Loucy (cell line): ENCODE data around the gene FOXG1.

Experiments used
- H2AFZ ChIP-seq: fragments of 200-600 bp; sonication (generic); 2 replicates; pipeline ENCODE4 v1.6.0; 2016; ENCODE audit warnings: antibody characterized with exemption, mild to moderate bottlenecking, low read length, moderate library complexity
- H3F3A ChIP-seq: fragments of 200-600 bp; 2 replicates; pipeline ENCODE4 v1.6.0; 2016; ENCODE audit warnings: antibody characterized with exemption, low read depth, mild to moderate bottlenecking
- H3K27me3 ChIP-seq: fragments of 200-600 bp; sonication (generic); 2 replicates; pipeline ENCODE4 v1.6.1; 2014; ENCODE audit warnings: low read length, mild to moderate bottlenecking; ENCODE audit not compliant: insufficient read depth, poor library complexity, severe bottlenecking
- H3K36me3 ChIP-seq: fragments of 200-600 bp; sonication (generic); 2 replicates; pipeline ENCODE4 v1.6.1; 2016; ENCODE audit warnings: low read length; ENCODE audit not compliant: insufficient read depth
- H3K4me1 ChIP-seq: fragments of 200-600 bp; sonication (generic); 2 replicates; pipeline ENCODE4 v1.5.1; 2014; ENCODE audit warnings: low read length, mild to moderate bottlenecking; ENCODE audit not compliant: insufficient read depth, poor library complexity, severe bottlenecking
- H3K4me2 ChIP-seq: fragments of 200-600 bp; sonication (generic); 2 replicates; pipeline ENCODE4 v1.6.0; 2014; ENCODE audit warnings: antibody characterized with exemption, low read length, low read depth, mild to moderate bottlenecking; ENCODE audit not compliant: poor library complexity, severe bottlenecking
- H3K4me3 ChIP-seq: fragments of 200-600 bp; sonication (generic); 2 replicates; pipeline ENCODE4 v1.5.1; 2014; ENCODE audit warnings: low read length, mild to moderate bottlenecking, mixed read lengths; ENCODE audit not compliant: poor library complexity, severe bottlenecking
- H3K79me2 ChIP-seq: fragments of 200-600 bp; sonication (generic); 2 replicates; pipeline ENCODE4 v1.6.1; 2014; ENCODE audit warnings: low read length; ENCODE audit not compliant: insufficient read depth
- H3K9ac ChIP-seq: fragments of 200-600 bp; sonication (generic); 2 replicates; pipeline ENCODE4 v1.6.0; 2014; ENCODE audit warnings: mild to moderate bottlenecking, low read depth, low read length, moderate library complexity; ENCODE audit not compliant: poor library complexity, severe bottlenecking
- H3K9me2 ChIP-seq: fragments of 200-600 bp; sonication (generic); replicated peaks from 2 replicates; pipeline ENCODE4 v1.6.1; 2016; ENCODE audit warnings: low read depth, low read length, mixed read lengths
- H3K9me3 ChIP-seq: fragments of 200-600 bp; sonication (generic); 2 replicates; pipeline ENCODE4 v1.6.1; 2014; ENCODE audit warnings: mild to moderate bottlenecking, antibody characterized with exemption, low read length, low read depth; ENCODE audit not compliant: insufficient read depth
- H4K20me1 ChIP-seq: fragments of 200-600 bp; sonication (generic); 2 replicates; pipeline ENCODE4 v1.6.0; 2014; ENCODE audit warnings: antibody characterized with exemption, low read length, mild to moderate bottlenecking; ENCODE audit not compliant: insufficient read depth, poor library complexity, severe bottlenecking
- CTCF ChIP-seq: fragments of 200-600 bp; sonication (generic); conservative IDR thresholded peaks from 2 replicates; pipeline ENCODE4 v1.5.1; 2014; ENCODE audit warnings: mild to moderate bottlenecking, antibody characterized with exemption, low read length
- EZH2phosphoT487 ChIP-seq: fragments of 200-600 bp; IDR thresholded peaks from 2 replicates; pipeline ENCODE4 v1.6.1; 2018; ENCODE audit warnings: antibody characterized with exemption, mild to moderate bottlenecking, moderate library complexity, borderline replicate concordance

The FOXG1 gene

GRCh38 chr14:28780843-28781820 is 14.5 kb downstream of the FOXG1 start:
- H3F3A ChIP-seq: no peaks in the 10 kb centered on the region
- no peaks in the 10 kb centered on the region for H3K79me2 ChIP-seq
- no peak overlapping the region for H3K9ac ChIP-seq
- H3K36me3 ChIP-seq: no peaks in the 10 kb centered on the region
- no peak for TF ChIP-seq CTCF
- TF ChIP-seq EZH2phosphoT487: no peak
- H3K4me1 ChIP-seq: no peaks in the 10 kb centered on the region
- H3K27me3 ChIP-seq: no peaks in the 10 kb centered on the region
- H3K9me2 ChIP-seq: no peaks in the 10 kb centered on the region
- 0 out of 2 replicates have a peak, but pooled peaks cover 3% of the 10 kb centered on the region for H3K9me3 ChIP-seq
- H4K20me1 ChIP-seq: no peaks in the 10 kb centered on the region
- H3K4me2 ChIP-seq: no peak overlapping the region
- H2AFZ ChIP-seq: no peak overlapping the region
- no peak overlapping the region for H3K4me3 ChIP-seq

- Histone ChIP-seq H3K4me3 (no peak overlapping the region), H2AFZ (no peak overlapping the region), H3F3A (no peaks in the 10 kb centered on the region), H3K79me2 (no peaks in the 10 kb centered on the region), H3K9me2 (no peaks in the 10 kb centered on the region), H3K36me3 (no peaks in the 10 kb centered on the region), H3K9ac (no peak overlapping the region), H3K27me3 (no peaks in the 10 kb centered on the region), H3K9me3 (no peaks in the 10 kb centered on the region), H4K20me1 (no peaks in the 10 kb centered on the region), H3K4me2 (no peak overlapping the region), H3K4me1 (no peaks in the 10 kb centered on the region)
- TF ChIP-seq EZH2phosphoT487 (no peak), CTCF (no peak)
Measured at GRCh38 chr14:28782301-28782700, 15.7 kb downstream of the FOXG1 start.

- H3K9me3 ChIP-seq: no peaks in the 10 kb centered on the region
- TF ChIP-seq EZH2phosphoT487 (no peak), CTCF (no peak)
- no peak overlapping the region for H2AFZ ChIP-seq
- no peaks in the 10 kb centered on the region for H4K20me1 ChIP-seq
- no peaks in the 10 kb centered on the region for H3K27me3 ChIP-seq
- H3K4me3 ChIP-seq: no peak overlapping the region
- H3K4me1 ChIP-seq: no peaks in the 10 kb centered on the region
- H3K9me2 ChIP-seq: no peaks in the 10 kb centered on the region
- no peaks in the 10 kb centered on the region for H3K79me2 ChIP-seq
- no peak overlapping the region for H3K9ac ChIP-seq
- H3F3A ChIP-seq: no peaks in the 10 kb centered on the region
- H3K4me2 ChIP-seq: no peak overlapping the region
- H3K36me3 ChIP-seq: no peaks in the 10 kb centered on the region
Measured at GRCh38 chr14:28783664-28784063, 17.1 kb downstream of the FOXG1 start.
